Measurements from ENCODE around the gene CFAP65. TPM values are rescaled to one million over a fixed set of nuclear protein-coding genes. Genes with fewer than 3 reads are reported as not detected.

The CFAP65 gene
- total RNA-seq, 4 donors from 2014 or later, result not detected

DNA sequence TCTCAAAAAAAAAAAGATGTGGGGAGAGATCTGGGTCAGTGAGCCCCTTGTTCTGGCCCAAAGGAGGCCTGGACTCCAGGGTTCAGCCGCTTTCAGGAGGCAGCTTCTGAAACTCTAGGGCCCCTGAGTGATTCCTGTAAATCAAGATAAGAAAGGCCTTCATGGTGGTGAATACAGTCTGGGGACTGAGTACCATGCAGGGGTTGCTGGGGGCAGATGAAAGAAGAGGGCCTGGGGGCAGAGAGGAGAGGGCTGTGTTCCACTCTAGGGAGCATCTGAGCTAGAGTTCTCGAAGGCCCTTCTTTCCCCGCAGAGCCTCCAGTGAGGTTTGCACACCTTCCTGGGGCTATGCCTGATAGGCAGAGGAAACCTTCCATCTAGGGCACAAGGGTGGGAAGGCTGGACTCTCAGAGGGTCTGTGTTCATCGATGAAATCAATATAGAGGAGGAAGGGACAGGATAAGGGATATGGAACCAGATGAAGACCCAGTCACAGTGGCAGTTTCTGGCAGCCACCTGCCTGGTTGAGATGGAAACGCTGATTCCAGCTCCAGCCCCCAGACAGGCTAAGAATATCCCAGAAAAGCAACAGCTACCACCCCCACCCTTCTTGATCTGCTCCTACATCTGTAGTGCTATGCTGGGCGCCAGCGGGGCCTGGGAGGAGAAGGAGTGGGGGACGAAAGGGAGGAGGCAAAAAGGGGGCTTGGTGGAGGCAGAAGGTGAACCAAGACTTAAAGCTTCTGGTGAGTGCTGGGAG, 86.6 kb downstream of the CFAP65 start:
- TF ChIP-seq CTCF (IDR thresholded peaks at IDR 0.05; ENCODE audit: low read depth), result no peak

DNA sequence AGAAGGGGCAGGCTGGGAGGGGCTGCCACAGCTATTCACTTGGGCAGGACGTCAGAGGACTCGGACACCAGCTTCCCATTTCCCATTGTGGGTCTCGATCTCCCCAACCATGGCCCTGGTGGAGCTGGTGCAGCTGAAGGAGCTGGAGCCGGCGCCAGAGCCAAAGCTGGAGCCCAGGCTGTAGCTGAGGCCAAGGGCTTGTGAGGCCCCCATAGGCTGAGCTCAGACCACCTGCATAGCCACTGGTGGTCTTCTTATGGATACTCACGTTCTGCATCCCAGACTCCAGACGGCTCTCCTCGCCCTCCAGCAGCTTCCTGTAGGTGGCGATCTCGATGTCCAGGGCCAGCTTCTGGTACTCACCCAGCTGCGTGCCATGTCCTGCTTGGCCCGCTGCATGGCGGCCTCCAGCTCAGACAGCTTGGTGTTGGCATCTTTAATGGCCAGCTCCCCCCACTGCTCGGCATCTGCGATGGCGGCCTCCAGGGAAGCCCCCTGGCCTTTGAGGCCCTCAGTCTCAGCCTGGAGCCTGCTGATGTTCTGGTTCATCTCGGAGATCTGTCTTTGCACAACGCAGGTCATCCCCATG, 87.9 kb downstream of the CFAP65 start:
- TF ChIP-seq CTCF (IDR thresholded peaks at IDR 0.05; ENCODE audit: low read depth), result no peak

Small RNA genes lying within 50 kb of the gene (small RNA-seq; reads per million reads assigned to genes)
- gene MIR3131 (not detected), gene MIR375 (3.5 reads per million, percentile 65 among the genes with 10 or more reads in this experiment)

Other genes starting within 250 kb of the CFAP65 start
- gene PRKAG3, start 209.7 kb downstream of the CFAP65 start, total RNA-seq, result not detected
- gene WNT6, start 181.7 kb downstream of the CFAP65 start, total RNA-seq, result 1 to 10 TPM in 1 of 4 donors, under 1 TPM in 1, not detected in 2; 0.34 to 2.0 TPM
- gene WNT10A, start 160.7 kb downstream of the CFAP65 start, total RNA-seq, result not detected
- gene CDK5R2, start 81.8 kb downstream of the CFAP65 start, total RNA-seq, result not detected
- gene FEV, start 56.3 kb downstream of the CFAP65 start, total RNA-seq, result not detected
- gene CRYBA2, start 48.1 kb downstream of the CFAP65 start, total RNA-seq, result not detected
- gene IHH, start 19.4 kb upstream of the CFAP65 start, total RNA-seq, result under 1 TPM in 1 of 4 donors, not detected in 3; 0.33 TPM
- gene NHEJ1, start 119.3 kb upstream of the CFAP65 start, total RNA-seq, result 10 to 100 TPM; 14.3 to 27.7 (median 19.4) TPM
- under 1 TPM; 0.38 to 0.82 (median 0.67) TPM for gene SLC23A3, start 128.5 kb upstream of the CFAP65 start, total RNA-seq
- gene CNPPD1, start 135.4 kb upstream of the CFAP65 start, total RNA-seq, result 10 to 100 TPM; 35.9 to 55.5 (median 44.2) TPM
- 10 to 100 TPM; 30.7 to 67.0 (median 62.9) TPM for gene RETREG2, start 136.8 kb upstream of the CFAP65 start, total RNA-seq
- gene ZFAND2B, start 165.3 kb upstream of the CFAP65 start, total RNA-seq, result 10 to 100 TPM; 28.0 to 60.3 (median 43.7) TPM
- gene ABCB6, start 177.4 kb upstream of the CFAP65 start, total RNA-seq, result 10 to 100 TPM in 3 of 4 donors, 1 to 10 TPM in 1; 8.2 to 31.6 (median 24.7) TPM
- 10 to 100 TPM; 29.0 to 54.1 (median 30.3) TPM for gene ATG9A, start 188.1 kb upstream of the CFAP65 start, total RNA-seq
- 10 to 100 TPM; 16.8 to 62.5 (median 52.7) TPM for gene ANKZF1, start 188.3 kb upstream of the CFAP65 start, total RNA-seq
- 10 to 100 TPM in 3 of 4 donors, 1 to 10 TPM in 1; 2.9 to 12.2 (median 11.0) TPM for gene GLB1L, start 203.9 kb upstream of the CFAP65 start, total RNA-seq
- 10 to 100 TPM; 13.7 to 22.2 (median 15.4) TPM for gene STK16, start 204.0 kb upstream of the CFAP65 start, total RNA-seq
- gene TUBA4B, start 211.7 kb upstream of the CFAP65 start, total RNA-seq, result not detected
- gene TUBA4A, start 212.4 kb upstream of the CFAP65 start, total RNA-seq, result 10 to 100 TPM in 2 of 4 donors, 1 to 10 TPM in 2; 7.2 to 31.8 (median 9.2) TPM
- 10 to 100 TPM; 44.7 to 77.0 (median 51.1) TPM for gene DNAJB2, start 237.8 kb upstream of the CFAP65 start, total RNA-seq